Loucy (cell line): ENCODE data around the gene DGKI.

ENCODE experiments used
- CTCF ChIP-seq: fragments of 200-600 bp; sonication (generic); conservative IDR thresholded peaks from 2 replicates; pipeline ENCODE4 v1.5.1; 2014; ENCODE audit warnings: mild to moderate bottlenecking, antibody characterized with exemption, low read length
- EZH2phosphoT487 ChIP-seq: fragments of 200-600 bp; IDR thresholded peaks from 2 replicates; pipeline ENCODE4 v1.6.1; 2018; ENCODE audit warnings: antibody characterized with exemption, mild to moderate bottlenecking, moderate library complexity, borderline replicate concordance

- TF ChIP-seq CTCF (no peak), EZH2phosphoT487 (no peak)
Observed at GRCh38 chr7:137546009-137546408, 300.8 kb downstream of the DGKI start.
